KMS-11 (cell line): ENCODE measurements around the gene RHOB.
"Not testable (repeated sequence)": the region's sequence is repeated elsewhere in the genome, so short reads cannot be mapped to it uniquely, and the experiment has no call there.

ENCODE experiments used
- H2AFZ ChIP-seq: fragments of 200-600 bp; sonication (generic); 2 replicates; pipeline ENCODE4 v1.6.1; 2016; ENCODE audit warnings: antibody characterized with exemption, mixed run types, low read depth
- H3K27ac ChIP-seq: fragments of 200-600 bp; sonication (generic); 2 replicates; pipeline ENCODE4 v1.6.1; 2016; ENCODE audit warnings: mild to moderate bottlenecking, mixed run types
- H3K27me3 ChIP-seq: fragments of 200-600 bp; sonication (generic); 2 replicates; pipeline ENCODE4 v1.6.1; 2017; ENCODE audit warnings: mild to moderate bottlenecking, low read depth, mixed run types, moderate library complexity; ENCODE audit not compliant: insufficient read depth
- H3K36me3 ChIP-seq: fragments of 200-600 bp; sonication (generic); 2 replicates; pipeline ENCODE4 v1.6.1; 2017; ENCODE audit warnings: mild to moderate bottlenecking, mixed run types; ENCODE audit not compliant: insufficient read depth
- H3K4me1 ChIP-seq: fragments of 200-600 bp; sonication (generic); 2 replicates; pipeline ENCODE4 v1.6.1; 2016; ENCODE audit warnings: mild to moderate bottlenecking, low read depth, mixed run types; ENCODE audit not compliant: poor library complexity, severe bottlenecking
- H3K4me2 ChIP-seq: fragments of 200-600 bp; sonication (generic); 2 replicates; pipeline ENCODE4 v1.7.0; 2016; ENCODE audit warnings: mild to moderate bottlenecking, mixed run types
- H3K4me3 ChIP-seq: fragments of 200-600 bp; sonication (generic); IDR thresholded peaks from 2 replicates; pipeline ENCODE4 v1.6.1; 2017; ENCODE audit warnings: low read depth, low read length, mixed read lengths; ENCODE audit not compliant: insufficient read depth
- H3K79me2 ChIP-seq: fragments of 200-600 bp; sonication (generic); 2 replicates; pipeline ENCODE4 v1.6.1; 2016; ENCODE audit warnings: low read depth, mixed run types; ENCODE audit not compliant: insufficient read depth
- H3K9ac ChIP-seq: fragments of 200-600 bp; sonication (generic); 2 replicates; pipeline ENCODE4 v1.6.1; 2016; ENCODE audit warnings: mild to moderate bottlenecking, mixed run types
- H4K20me1 ChIP-seq: fragments of 200-600 bp; sonication (generic); 2 replicates; pipeline ENCODE4 v1.6.1; 2016; ENCODE audit warnings: mild to moderate bottlenecking, mixed run types; ENCODE audit not compliant: insufficient read depth
- TF ChIP-seq, protein P1 (sequence below): fragments of 200-600 bp; sonication (generic); conservative IDR thresholded peaks from 2 replicates; pipeline ENCODE4 v1.6.1; 2017; ENCODE audit warnings: low read depth, mild to moderate bottlenecking, antibody characterized with exemption, low read length, moderate library complexity, mixed read lengths

The RHOB gene

DNA sequence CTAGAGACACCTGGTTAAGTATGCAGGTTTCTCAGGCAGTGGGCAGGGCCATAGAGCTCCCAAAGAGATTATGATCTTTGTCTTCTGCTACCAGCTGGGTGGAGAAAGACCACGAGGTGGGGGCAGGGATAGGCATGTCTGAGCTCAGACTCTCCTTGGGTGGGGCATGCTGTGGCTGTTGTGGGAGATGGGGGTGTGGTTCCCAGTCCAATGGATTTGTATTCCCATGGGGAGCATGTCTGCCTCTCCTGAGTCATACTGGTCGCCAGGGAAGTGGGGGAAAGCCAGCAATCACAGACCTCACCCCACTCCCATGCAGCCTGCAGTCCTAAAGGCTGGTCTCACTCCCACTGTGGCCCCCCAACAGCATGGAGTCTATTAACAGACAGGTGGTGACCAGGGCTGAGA is 31.4 kb upstream of the RHOB start:
- Histone ChIP-seq H3K4me2 (no peak overlapping the region), H2AFZ (no peak overlapping the region), H3K27me3 (no peaks in the 10 kb centered on the region), H4K20me1 (no peaks in the 10 kb centered on the region), H3K4me1 (peaks cover 43% of the 10 kb centered on the region), H3K9ac (no peak overlapping the region), H3K27ac (no peak overlapping the region), H3K4me3 (no peak overlapping the region), H3K36me3 (no peaks in the 10 kb centered on the region), H3K79me2 (no peaks in the 10 kb centered on the region)
- TF ChIP-seq, protein P1, sequence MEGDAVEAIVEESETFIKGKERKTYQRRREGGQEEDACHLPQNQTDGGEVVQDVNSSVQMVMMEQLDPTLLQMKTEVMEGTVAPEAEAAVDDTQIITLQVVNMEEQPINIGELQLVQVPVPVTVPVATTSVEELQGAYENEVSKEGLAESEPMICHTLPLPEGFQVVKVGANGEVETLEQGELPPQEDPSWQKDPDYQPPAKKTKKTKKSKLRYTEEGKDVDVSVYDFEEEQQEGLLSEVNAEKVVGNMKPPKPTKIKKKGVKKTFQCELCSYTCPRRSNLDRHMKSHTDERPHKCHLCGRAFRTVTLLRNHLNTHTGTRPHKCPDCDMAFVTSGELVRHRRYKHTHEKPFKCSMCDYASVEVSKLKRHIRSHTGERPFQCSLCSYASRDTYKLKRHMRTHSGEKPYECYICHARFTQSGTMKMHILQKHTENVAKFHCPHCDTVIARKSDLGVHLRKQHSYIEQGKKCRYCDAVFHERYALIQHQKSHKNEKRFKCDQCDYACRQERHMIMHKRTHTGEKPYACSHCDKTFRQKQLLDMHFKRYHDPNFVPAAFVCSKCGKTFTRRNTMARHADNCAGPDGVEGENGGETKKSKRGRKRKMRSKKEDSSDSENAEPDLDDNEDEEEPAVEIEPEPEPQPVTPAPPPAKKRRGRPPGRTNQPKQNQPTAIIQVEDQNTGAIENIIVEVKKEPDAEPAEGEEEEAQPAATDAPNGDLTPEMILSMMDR, result no peak

DNA sequence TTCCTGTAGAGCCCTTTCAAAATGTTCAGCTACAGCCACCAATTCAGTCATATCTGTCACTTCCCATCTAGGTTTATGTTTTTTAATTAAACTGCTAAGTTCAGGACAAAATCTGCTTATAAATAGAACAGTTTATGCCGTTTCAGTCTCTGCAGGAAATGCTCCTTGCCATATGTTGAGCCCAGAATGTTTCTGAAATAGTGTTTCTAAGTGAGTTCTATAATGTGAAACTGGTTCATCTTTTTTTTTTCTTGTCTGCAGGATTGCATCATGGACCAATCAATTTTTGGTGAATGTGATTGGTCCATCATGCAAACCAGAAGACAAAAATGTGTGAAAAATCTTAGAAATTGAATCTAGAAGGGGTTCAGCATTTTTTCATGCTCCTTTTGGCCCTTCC is 30.2 kb upstream of the RHOB start:
- Histone ChIP-seq H3K27ac (peak overlapping the region; percentile 33; the same call in 1 of the 2 replicates), H2AFZ (no peak overlapping the region; the same call in 1 of the 2 replicates), H3K4me2 (peak overlapping the region; percentile 38; the same call in 1 of the 2 replicates), H3K36me3 (no peaks in the 10 kb centered on the region), H4K20me1 (no peaks in the 10 kb centered on the region), H3K4me1 (peaks cover 52% of the 10 kb centered on the region), H3K9ac (no peak overlapping the region), H3K79me2 (no peaks in the 10 kb centered on the region), H3K4me3 (no peak overlapping the region), H3K27me3 (no peaks in the 10 kb centered on the region)
- TF ChIP-seq, protein P1, result no peak

DNA sequence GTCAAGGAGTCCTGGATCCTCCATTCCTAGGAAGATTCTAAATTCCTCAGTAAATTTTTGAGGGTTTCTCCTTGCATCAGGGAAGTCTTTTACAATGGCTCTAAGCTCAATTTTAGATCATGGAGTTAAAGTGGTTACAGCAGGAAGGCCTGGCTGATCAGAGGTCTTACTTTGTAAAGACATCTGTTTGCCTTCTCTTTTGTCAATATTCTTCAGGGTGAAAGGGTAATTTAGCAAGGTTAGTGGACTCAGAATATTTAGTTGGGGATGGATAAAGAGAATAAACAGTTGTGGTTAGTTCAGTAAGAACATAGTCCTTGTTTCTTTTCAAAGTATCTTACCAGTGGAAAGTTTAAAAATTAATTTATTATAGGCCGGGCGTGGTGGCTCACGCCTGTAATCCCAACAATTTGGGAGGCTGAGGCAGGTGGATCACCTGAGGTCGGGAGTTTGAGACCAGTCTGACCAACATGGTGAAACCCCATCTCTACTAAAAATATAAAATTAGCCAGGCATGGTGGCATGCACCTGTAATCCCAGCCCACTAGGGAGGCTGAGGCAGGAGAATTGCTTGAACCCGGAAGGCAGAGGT is 29.5 kb upstream of the RHOB start:
- H3K4me3 ChIP-seq, H3K36me3 ChIP-seq, H3K79me2 ChIP-seq, H2AFZ ChIP-seq, H3K27me3 ChIP-seq, H4K20me1 ChIP-seq, H3K9ac ChIP-seq: not testable (repeated sequence)
- peak overlapping the region; percentile 38; the same call in 1 of the 2 replicates for H3K4me2 ChIP-seq
- peaks cover 52% of the 10 kb centered on the region for H3K4me1 ChIP-seq
- H3K27ac ChIP-seq, result peak overlapping the region; percentile 33; the same call in 1 of the 2 replicates

GRCh38 chr2:20418519-20418918 is 28.4 kb upstream of the RHOB start:
- H4K20me1 ChIP-seq, result no peaks in the 10 kb centered on the region
- peaks cover 61% of the 10 kb centered on the region for H3K4me1 ChIP-seq
- H3K36me3 ChIP-seq, result no peaks in the 10 kb centered on the region
- H3K27ac ChIP-seq, result peak overlapping the region; percentile 93
- peak overlapping the region; percentile 65; the same call in 1 of the 2 replicates for H2AFZ ChIP-seq
- peak overlapping the region; percentile 75; the same call in 1 of the 2 replicates for H3K9ac ChIP-seq
- peaks cover 1% of the 10 kb centered on the region; the same call in 1 of the 2 replicates for H3K79me2 ChIP-seq
- TF ChIP-seq, protein P1, result no peak
- H3K4me2 ChIP-seq, result peak overlapping the region; percentile 96
- H3K27me3 ChIP-seq, result no peaks in the 10 kb centered on the region
- H3K4me3 ChIP-seq, result no peak overlapping the region

- peak overlapping the region; percentile 96 for H3K4me2 ChIP-seq
- peak overlapping the region; percentile 65 for H2AFZ ChIP-seq
- peak overlapping the region; percentile 89 for H3K4me3 ChIP-seq
- peaks cover 67% of the 10 kb centered on the region for H3K4me1 ChIP-seq
- H3K36me3 ChIP-seq, result no peaks in the 10 kb centered on the region
- peak overlapping the region; percentile 93 for H3K27ac ChIP-seq
- no peaks in the 10 kb centered on the region for H4K20me1 ChIP-seq
- peak overlapping the region; percentile 75 for H3K9ac ChIP-seq
- TF ChIP-seq, protein P1, result no peak
- H3K79me2 ChIP-seq, result peaks cover 7% of the 10 kb centered on the region; the same call in 1 of the 2 replicates
- H3K27me3 ChIP-seq, result no peaks in the 10 kb centered on the region
These were observed 27.8 kb upstream of the RHOB start for GRCh38 chr2:20419007-20419576.
